Mucosa of stomach (tissue), 1 donor: ENCODE data around the gene IL22.
"Not testable (repeated sequence)": the region's sequence is repeated elsewhere in the genome, so short reads cannot be mapped to it uniquely, and the experiment has no call there.

Experiments used
- H3K27me3 ChIP-seq: one replicate; pipeline ENCODE4 v1.7.0; 2013; ENCODE audit warnings: mild to moderate bottlenecking, low read length; ENCODE audit not compliant: control insufficient read depth, insufficient read depth
- H3K36me3 ChIP-seq: one replicate; pipeline ENCODE4 v1.7.0; 2013; ENCODE audit warnings: low read length; ENCODE audit not compliant: control insufficient read depth, insufficient read depth
- H3K4me1 ChIP-seq: one replicate; pipeline ENCODE4 v1.7.0; 2013; ENCODE audit warnings: mild to moderate bottlenecking, low read length; ENCODE audit not compliant: control insufficient read depth, insufficient read depth
- H3K4me3 ChIP-seq: one replicate; pipeline ENCODE4 v1.7.0; 2013; ENCODE audit warnings: low read length
- H3K9ac ChIP-seq: one replicate; pipeline ENCODE4 v1.7.0; 2013; ENCODE audit warnings: mild to moderate bottlenecking, low read length, moderate library complexity
- H3K9me3 ChIP-seq: one replicate; pipeline ENCODE4 v1.7.0; 2013; ENCODE audit warnings: mild to moderate bottlenecking, low read length, moderate library complexity; ENCODE audit not compliant: control insufficient read depth
- donor health status: Pancreatic carcinoma.

IL22 gene

DNA sequence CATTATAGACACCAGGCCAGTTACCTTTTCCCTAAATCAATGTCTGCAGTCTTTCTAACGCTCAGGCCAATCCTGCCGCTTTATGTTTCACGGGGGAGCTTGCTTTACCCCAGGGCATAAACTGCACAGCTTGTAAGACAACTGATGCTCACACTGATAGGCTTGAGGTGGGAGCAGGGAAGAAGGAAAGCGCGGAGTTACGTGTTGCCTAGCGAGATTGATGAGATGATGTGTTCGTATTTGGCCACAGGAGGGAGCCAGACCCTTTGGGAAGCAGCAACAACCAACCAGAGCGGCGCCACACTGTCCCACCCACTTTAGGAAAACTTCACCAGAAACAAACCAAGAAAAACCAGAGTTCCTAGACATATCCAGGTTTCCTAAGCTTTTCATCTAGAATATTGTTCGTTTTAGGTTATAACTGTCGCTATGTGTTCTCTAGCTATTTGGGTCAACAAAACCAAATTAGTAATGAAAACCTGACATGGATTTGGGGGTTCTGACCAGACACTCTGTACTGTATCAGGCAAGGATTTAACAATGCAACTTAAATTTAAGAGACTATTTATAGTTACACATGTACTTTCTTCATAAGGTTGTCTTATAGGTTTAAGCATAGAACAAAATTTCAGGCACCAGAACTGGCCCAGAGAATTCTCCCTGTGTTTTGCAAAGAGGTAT, 30.2 kb downstream of the IL22 start:
- peak overlapping the region; percentile 40 for H3K9ac ChIP-seq
- H3K4me1 ChIP-seq, result peaks cover 5% of the 10 kb centered on the region
- H3K36me3 ChIP-seq, result no peaks in the 10 kb centered on the region
- no peaks in the 10 kb centered on the region for H3K27me3 ChIP-seq
- no peak overlapping the region for H3K4me3 ChIP-seq
- H3K9me3 ChIP-seq, result no peaks in the 10 kb centered on the region

DNA sequence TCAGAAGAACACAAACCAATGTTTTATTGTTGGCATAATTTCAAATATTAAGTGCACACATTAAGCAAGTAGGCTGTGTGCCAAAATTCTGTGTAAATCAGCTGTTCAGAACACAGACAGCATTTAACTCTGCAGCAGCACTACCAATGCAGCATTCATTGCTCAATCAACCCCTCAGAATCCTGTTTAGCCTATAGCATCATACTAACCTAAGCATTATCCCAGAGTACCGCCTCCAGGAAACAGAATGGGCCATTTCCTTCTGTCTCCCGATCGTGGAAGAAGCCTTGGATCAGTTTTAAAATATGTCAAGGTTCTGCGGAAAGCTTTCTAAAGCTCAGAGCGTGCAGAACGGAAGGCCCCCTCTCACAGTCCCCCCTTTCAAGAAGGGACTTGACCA, 31.1 kb downstream of the IL22 start:
- H3K9ac ChIP-seq, result no peak overlapping the region

GRCh38 chr12:68221497-68221896, 31.9 kb downstream of the IL22 start:
- no peaks in the 10 kb centered on the region for H3K9me3 ChIP-seq
- no peak overlapping the region for H3K9ac ChIP-seq
- H3K4me3 ChIP-seq, result no peak overlapping the region
- no peaks in the 10 kb centered on the region for H3K27me3 ChIP-seq
- no peaks in the 10 kb centered on the region for H3K36me3 ChIP-seq
- peaks cover 5% of the 10 kb centered on the region for H3K4me1 ChIP-seq

More for the DNA sequence above, 31.1 kb downstream of the IL22 start:
- no peak overlapping the region for H3K4me3 ChIP-seq
- no peaks in the 10 kb centered on the region for H3K9me3 ChIP-seq
- no peaks in the 10 kb centered on the region for H3K36me3 ChIP-seq
- H3K27me3 ChIP-seq, result no peaks in the 10 kb centered on the region
- H3K4me1 ChIP-seq, result peaks cover 5% of the 10 kb centered on the region

DNA sequence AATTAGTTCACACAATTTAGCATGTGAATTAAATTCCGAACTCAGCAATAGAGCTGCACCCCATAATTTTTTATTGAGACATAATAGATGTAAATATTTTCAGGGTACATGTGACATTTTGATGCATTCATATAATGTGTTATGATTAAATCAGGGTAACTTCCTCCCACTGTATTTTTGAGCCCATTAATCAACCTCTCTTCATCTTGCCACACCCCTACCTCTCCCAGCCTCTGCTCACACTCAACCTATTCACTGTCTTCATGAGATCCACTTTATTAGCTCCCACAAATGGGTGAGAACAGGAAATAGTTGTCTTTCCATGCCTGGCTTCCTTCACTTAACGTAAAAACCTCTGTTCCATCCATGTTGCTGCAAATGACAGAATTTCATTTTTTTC, 42.5 kb downstream of the IL22 start:
- Histone ChIP-seq H3K9me3 (no peaks in the 10 kb centered on the region), H3K4me3 (no peak overlapping the region), H3K9ac (no peak overlapping the region), H3K4me1 (no peaks in the 10 kb centered on the region), H3K36me3 (no peaks in the 10 kb centered on the region), H3K27me3 (peaks cover 5% of the 10 kb centered on the region)

DNA sequence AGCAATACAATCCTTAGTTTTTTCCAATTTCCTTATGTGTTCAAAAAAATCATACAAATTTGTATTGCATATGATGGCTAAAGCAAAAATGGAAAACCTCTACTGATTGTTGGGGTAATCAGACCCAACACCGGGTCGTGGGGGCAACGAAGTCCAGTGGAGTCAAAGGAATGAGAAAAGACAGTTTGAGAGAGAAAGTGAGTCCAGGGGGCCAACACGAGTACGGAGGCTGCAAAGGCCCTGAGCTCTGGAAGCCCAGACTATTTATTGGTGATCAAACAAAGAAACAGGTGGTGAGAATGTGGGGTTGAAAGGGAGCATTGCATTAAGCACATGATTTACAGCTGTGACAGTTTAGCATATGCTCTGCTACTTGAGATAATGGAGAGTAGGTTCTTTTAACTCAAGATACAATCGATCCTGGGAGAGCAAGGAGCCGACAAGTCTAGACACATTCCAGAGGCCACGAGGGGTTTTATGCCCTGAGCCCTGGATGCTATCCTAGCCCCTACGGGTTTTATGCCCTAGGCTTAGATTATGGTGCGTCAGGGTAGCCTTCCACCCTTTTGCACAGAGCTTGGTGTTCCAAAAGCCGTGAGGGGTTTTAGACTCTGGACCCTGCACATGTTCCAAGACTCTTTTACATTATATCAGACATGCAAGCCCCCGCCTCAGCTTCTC, 44.2 kb downstream of the IL22 start:
- not testable (repeated sequence) for H3K9me3 ChIP-seq, H3K36me3 ChIP-seq, H3K9ac ChIP-seq

GRCh38 chr12:68207276-68207675, 46.1 kb downstream of the IL22 start:
- Histone ChIP-seq H3K4me1 (no peaks in the 10 kb centered on the region), H3K9ac (no peak overlapping the region), H3K36me3 (no peaks in the 10 kb centered on the region), H3K9me3 (no peaks in the 10 kb centered on the region), H3K4me3 (no peak overlapping the region), H3K27me3 (peaks cover 5% of the 10 kb centered on the region)

More for the DNA sequence above, 44.2 kb downstream of the IL22 start:
- not testable (repeated sequence) for H3K27me3 ChIP-seq, H3K4me3 ChIP-seq, H3K4me1 ChIP-seq

GRCh38 chr12:68206446-68206845, 47.0 kb downstream of the IL22 start:
- H3K9me3 ChIP-seq, result no peaks in the 10 kb centered on the region
- no peak overlapping the region for H3K9ac ChIP-seq
- H3K36me3 ChIP-seq, result no peaks in the 10 kb centered on the region
- no peaks in the 10 kb centered on the region for H3K4me1 ChIP-seq
- no peak overlapping the region for H3K4me3 ChIP-seq
- H3K27me3 ChIP-seq, result peaks cover 5% of the 10 kb centered on the region

GRCh38 chr12:68203460-68203875, 49.9 kb downstream of the IL22 start:
- no peak overlapping the region for H3K9ac ChIP-seq
- no peak overlapping the region for H3K4me3 ChIP-seq
- no peaks in the 10 kb centered on the region for H3K36me3 ChIP-seq
- no peaks in the 10 kb centered on the region for H3K4me1 ChIP-seq
- peaks cover 5% of the 10 kb centered on the region for H3K27me3 ChIP-seq
- no peaks in the 10 kb centered on the region for H3K9me3 ChIP-seq

DNA sequence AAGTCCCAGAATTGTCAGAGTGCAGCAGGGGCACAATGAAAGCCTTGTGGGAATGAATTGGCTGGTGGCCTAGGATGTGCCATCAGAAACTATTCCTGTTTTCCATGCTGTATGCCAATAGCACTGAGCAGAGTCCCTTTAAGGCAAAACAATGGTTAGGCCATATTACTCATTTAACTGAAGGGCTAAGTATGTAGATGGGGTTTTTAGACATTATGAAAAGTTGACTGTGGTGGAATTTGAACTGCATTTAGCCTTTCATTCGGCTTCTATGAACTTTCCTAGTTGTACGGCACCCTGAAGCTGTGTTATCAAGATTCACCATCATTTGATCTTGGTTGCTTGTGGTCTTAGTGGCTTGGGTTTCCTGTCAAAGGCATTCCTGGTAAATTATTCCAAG, 52.5 kb downstream of the IL22 start:
- Histone ChIP-seq H3K4me1 (no peaks in the 10 kb centered on the region), H3K9ac (no peak overlapping the region), H3K27me3 (no peaks in the 10 kb centered on the region), H3K9me3 (no peaks in the 10 kb centered on the region), H3K36me3 (no peaks in the 10 kb centered on the region), H3K4me3 (no peak overlapping the region)

GRCh38 chr12:68199127-68199526, 54.3 kb downstream of the IL22 start:
- no peaks in the 10 kb centered on the region for H3K4me1 ChIP-seq
- no peaks in the 10 kb centered on the region for H3K36me3 ChIP-seq
- no peak overlapping the region for H3K9ac ChIP-seq
- H3K27me3 ChIP-seq, result no peaks in the 10 kb centered on the region
- no peak overlapping the region for H3K4me3 ChIP-seq
- no peaks in the 10 kb centered on the region for H3K9me3 ChIP-seq

GRCh38 chr12:68198507-68199086, 54.8 kb downstream of the IL22 start:
- no peaks in the 10 kb centered on the region for H3K9me3 ChIP-seq
- no peaks in the 10 kb centered on the region for H3K36me3 ChIP-seq
- no peak overlapping the region for H3K9ac ChIP-seq
- H3K4me1 ChIP-seq, result no peaks in the 10 kb centered on the region
- H3K4me3 ChIP-seq, result no peak overlapping the region
- H3K27me3 ChIP-seq, result no peaks in the 10 kb centered on the region
